HEK293 (cell line): ENCODE results near the gene BTBD2.

ENCODE experiments used
- CTCF ChIA-PET: fragments of 350-600 bp; formaldehyde crosslinking; extraction: SDS; loops from one replicate; lab custom pipeline; 2021; ENCODE audit warnings: antibody characterized with exemption; lab: Yijun Ruan, JAX
- POLR2A ChIA-PET: fragments of 300-600 bp; formaldehyde crosslinking; extraction: SDS; loops from one replicate; lab custom pipeline; 2020; ENCODE audit warnings: antibody characterized with exemption, inconsistent platforms; lab: Yijun Ruan, JAX
- H3K27ac ChIP-seq: fragments of 200-500 bp; sonication (Bioruptor generic); 2 replicates; pipeline ENCODE4 v1.5.1; 2014; ENCODE audit warnings: low read depth, low read length, control low read depth, inconsistent platforms; ENCODE audit errors: extremely low read depth
- H3K36me3 ChIP-seq, 2 experiments: fragments of 200-500 bp in 1 of 2; sonication (Bioruptor generic) in 1 of 2; 1 replicate in 1 of 2; 2 replicates in 1 of 2; pipeline ENCODE4 v1.5.1; 2014 to 2017; ENCODE audit warnings: inconsistent platforms in 2 of 2, low read length in 2 of 2; ENCODE audit not compliant: control insufficient read depth in 2 of 2, insufficient read depth in 1 of 2
- H3K4me1 ChIP-seq: fragments of 200-500 bp; sonication (Bioruptor generic); 2 replicates; pipeline ENCODE4 v1.5.1; 2014; ENCODE audit warnings: mild to moderate bottlenecking, low read length, inconsistent platforms; ENCODE audit not compliant: control insufficient read depth, insufficient read depth
- H3K4me3 ChIP-seq: 2 replicates; pipeline ENCODE4 v1.5.1; 2011; ENCODE audit warnings: low read depth, mild to moderate bottlenecking, control low read depth, low read length, moderate library complexity
- H3K9me3 ChIP-seq: fragments of 200-500 bp; sonication (Bioruptor generic); 2 replicates; pipeline ENCODE4 v1.5.1; 2014; ENCODE audit warnings: low read depth, low read length, inconsistent platforms; ENCODE audit not compliant: control insufficient read depth, insufficient read depth
- IKZF3 ChIP-seq: fragments of 450-650 bp; IDR thresholded peaks from 2 replicates; pipeline ENCODE4 v1.5.0; 2018; ENCODE audit warnings: missing biosample characterization, mild to moderate bottlenecking, missing genetic modification characterization, moderate library complexity
- KLF1 ChIP-seq: fragments of 450-650 bp; formaldehyde crosslinking; IDR thresholded peaks from 2 replicates; pipeline ENCODE4 v1.5.1; 2016; ENCODE audit warnings: missing biosample characterization, missing genetic modification characterization
- KLF8 ChIP-seq: fragments of 450-650 bp; formaldehyde crosslinking; IDR thresholded peaks from 2 replicates; pipeline ENCODE4 v1.5.1; 2016; ENCODE audit warnings: missing biosample characterization, missing genetic modification characterization
- OVOL3 ChIP-seq: fragments of 450-650 bp; formaldehyde crosslinking; IDR thresholded peaks from 2 replicates; pipeline ENCODE4 v1.5.1; 2016; ENCODE audit warnings: missing biosample characterization, missing genetic modification characterization
- SCRT1 ChIP-seq: fragments of 450-650 bp; formaldehyde crosslinking; IDR thresholded peaks from 2 replicates; pipeline ENCODE4 v1.5.1; 2016; ENCODE audit warnings: missing biosample characterization, missing genetic modification characterization, borderline replicate concordance
- SP2 ChIP-seq: fragments of 450-650 bp; formaldehyde crosslinking; IDR thresholded peaks from 2 replicates; pipeline ENCODE4 v1.5.1; 2016; ENCODE audit warnings: missing biosample characterization, missing genetic modification characterization
- ZNF138 ChIP-seq: fragments of 450-650 bp; formaldehyde crosslinking; IDR thresholded peaks from 2 replicates; pipeline ENCODE4 v1.5.1; 2016; ENCODE audit warnings: missing biosample characterization, missing genetic modification characterization, borderline replicate concordance
- ZNF2 ChIP-seq: fragments of 450-650 bp; formaldehyde crosslinking; IDR thresholded peaks from 2 replicates; pipeline ENCODE4 v1.5.1; 2016; ENCODE audit warnings: missing biosample characterization, missing genetic modification characterization
- ZNF394 ChIP-seq: fragments of 450-650 bp; formaldehyde crosslinking; IDR thresholded peaks from 2 replicates; pipeline ENCODE4 v1.5.1; 2016; ENCODE audit warnings: missing biosample characterization, missing genetic modification characterization, mild to moderate bottlenecking, moderate library complexity, borderline replicate concordance
- ZNF416 ChIP-seq: fragments of 450-650 bp; formaldehyde crosslinking; IDR thresholded peaks from 2 replicates; pipeline ENCODE4 v1.5.1; 2016; ENCODE audit warnings: missing biosample characterization, missing genetic modification characterization
- ZNF600 ChIP-seq: fragments of 450-650 bp; formaldehyde crosslinking; IDR thresholded peaks from 2 replicates; pipeline ENCODE4 v1.5.1; 2016; ENCODE audit warnings: missing biosample characterization, missing genetic modification characterization
- ZNF654 ChIP-seq: fragments of 450-650 bp; formaldehyde crosslinking; IDR thresholded peaks from 2 replicates; pipeline ENCODE4 v1.5.1; 2016; ENCODE audit warnings: low read depth, missing biosample characterization, missing genetic modification characterization
- ZNF670 ChIP-seq: fragments of 450-650 bp; formaldehyde crosslinking; IDR thresholded peaks from 2 replicates; pipeline ENCODE4 v1.5.1; 2016; ENCODE audit warnings: missing biosample characterization, missing genetic modification characterization, low read depth
- TF ChIP-seq, protein P1 (sequence below): fragments of 450-650 bp; formaldehyde crosslinking; IDR thresholded peaks from 2 replicates; pipeline ENCODE4 v1.5.1; 2016; ENCODE audit warnings: missing biosample characterization, missing genetic modification characterization
- TF ChIP-seq, protein P2 (sequence below): fragments of 450-650 bp; formaldehyde crosslinking; IDR thresholded peaks from 2 replicates; pipeline ENCODE4 v1.5.1; 2016; ENCODE audit warnings: missing biosample characterization, missing genetic modification characterization
- TF ChIP-seq, protein P3 (sequence below): fragments of 450-650 bp; formaldehyde crosslinking; IDR thresholded peaks from 2 replicates; pipeline ENCODE4 v1.5.1; 2016; ENCODE audit warnings: missing biosample characterization, missing genetic modification characterization
- TF ChIP-seq, protein P4 (sequence below): fragments of 450-650 bp; formaldehyde crosslinking; IDR thresholded peaks from 2 replicates; pipeline ENCODE4 v1.5.1; 2017; ENCODE audit warnings: missing biosample characterization, missing genetic modification characterization
- TF ChIP-seq, protein P5 (sequence below): fragments of 450-650 bp; formaldehyde crosslinking; IDR thresholded peaks from 2 replicates; pipeline ENCODE4 v1.5.1; 2016; ENCODE audit warnings: missing biosample characterization, missing genetic modification characterization
- TF ChIP-seq, protein P6 (sequence below): fragments of 450-650 bp; formaldehyde crosslinking; IDR thresholded peaks from 2 replicates; pipeline ENCODE4 v1.5.1; 2016; ENCODE audit warnings: missing biosample characterization, missing genetic modification characterization

The BTBD2 gene

DNA sequence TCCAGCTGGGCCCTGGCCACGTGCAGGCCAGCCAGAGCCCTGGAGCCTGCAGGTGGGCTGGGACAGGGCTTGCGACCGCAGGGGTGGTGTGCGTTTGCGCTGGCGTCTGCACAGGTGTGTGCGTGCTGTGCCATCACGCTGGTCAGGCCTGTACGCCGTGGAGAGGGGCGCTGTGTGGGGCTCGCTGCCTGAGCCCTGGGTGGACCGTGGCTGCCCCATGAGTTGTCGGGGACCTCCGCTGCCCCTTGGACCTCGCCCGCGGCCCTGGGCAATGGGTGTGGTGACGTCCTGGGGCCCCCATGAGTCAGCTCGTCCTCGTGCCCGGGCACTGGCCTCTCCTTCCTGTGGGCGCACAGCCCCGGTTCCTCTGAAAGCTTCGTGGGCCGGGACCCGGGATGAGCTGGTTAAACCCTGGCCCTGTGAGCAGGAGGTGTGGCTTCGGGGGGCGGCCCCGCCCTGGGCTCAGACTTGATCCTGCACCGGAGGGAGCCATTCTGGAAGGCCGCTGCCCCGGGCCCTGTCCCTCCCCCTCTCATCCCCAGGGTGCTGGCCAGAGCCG is 67.8 kb downstream of the BTBD2 start:
- ChIA-PET POLR2A (interaction anchor here (0.6 kb wide), 1 partner anchor 17 kb away, joined by 4 read pairs; no protein-coding TSS in a partner anchor), CTCF (interaction anchor here (0.7 kb wide), 1 partner anchor 38 kb away, joined by 4 read pairs; no protein-coding TSS in a partner anchor)
- 0 out of 2 replicates have a peak, but pooled peaks have one; percentile 11 for TF ChIP-seq SP2
- TF ChIP-seq, protein P1, sequence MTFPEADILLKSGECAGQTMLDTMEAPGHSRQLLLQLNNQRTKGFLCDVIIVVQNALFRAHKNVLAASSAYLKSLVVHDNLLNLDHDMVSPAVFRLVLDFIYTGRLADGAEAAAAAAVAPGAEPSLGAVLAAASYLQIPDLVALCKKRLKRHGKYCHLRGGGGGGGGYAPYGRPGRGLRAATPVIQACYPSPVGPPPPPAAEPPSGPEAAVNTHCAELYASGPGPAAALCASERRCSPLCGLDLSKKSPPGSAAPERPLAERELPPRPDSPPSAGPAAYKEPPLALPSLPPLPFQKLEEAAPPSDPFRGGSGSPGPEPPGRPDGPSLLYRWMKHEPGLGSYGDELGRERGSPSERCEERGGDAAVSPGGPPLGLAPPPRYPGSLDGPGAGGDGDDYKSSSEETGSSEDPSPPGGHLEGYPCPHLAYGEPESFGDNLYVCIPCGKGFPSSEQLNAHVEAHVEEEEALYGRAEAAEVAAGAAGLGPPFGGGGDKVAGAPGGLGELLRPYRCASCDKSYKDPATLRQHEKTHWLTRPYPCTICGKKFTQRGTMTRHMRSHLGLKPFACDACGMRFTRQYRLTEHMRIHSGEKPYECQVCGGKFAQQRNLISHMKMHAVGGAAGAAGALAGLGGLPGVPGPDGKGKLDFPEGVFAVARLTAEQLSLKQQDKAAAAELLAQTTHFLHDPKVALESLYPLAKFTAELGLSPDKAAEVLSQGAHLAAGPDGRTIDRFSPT (tag by site-specific recombination) = peak; percentile 42; the same call in 1 of the 2 replicates
- no peak for TF ChIP-seq ZNF416 (tag by site-specific recombination)
- TF ChIP-seq KLF1 (tag by site-specific recombination) = peak; percentile 70; the same call in 1 of the 2 replicates
- TF ChIP-seq, protein P2, sequence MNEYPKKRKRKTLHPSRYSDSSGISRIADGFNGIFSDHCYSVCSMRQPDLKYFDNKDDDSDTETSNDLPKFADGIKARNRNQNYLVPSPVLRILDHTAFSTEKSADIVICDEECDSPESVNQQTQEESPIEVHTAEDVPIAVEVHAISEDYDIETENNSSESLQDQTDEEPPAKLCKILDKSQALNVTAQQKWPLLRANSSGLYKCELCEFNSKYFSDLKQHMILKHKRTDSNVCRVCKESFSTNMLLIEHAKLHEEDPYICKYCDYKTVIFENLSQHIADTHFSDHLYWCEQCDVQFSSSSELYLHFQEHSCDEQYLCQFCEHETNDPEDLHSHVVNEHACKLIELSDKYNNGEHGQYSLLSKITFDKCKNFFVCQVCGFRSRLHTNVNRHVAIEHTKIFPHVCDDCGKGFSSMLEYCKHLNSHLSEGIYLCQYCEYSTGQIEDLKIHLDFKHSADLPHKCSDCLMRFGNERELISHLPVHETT (tag by site-specific recombination) = no peak
- Histone ChIP-seq H3K9me3 (no peaks in the 10 kb centered on the region), H3K27ac (no peak overlapping the region), H3K4me3 (no peak overlapping the region), H3K4me1 (no peaks in the 10 kb centered on the region; the same call in 1 of the 2 replicates), H3K36me3 (peaks cover 3 to 31% of the 10 kb centered on the region in 2 experiments; a peak in 2 of 3 replicates)

DNA sequence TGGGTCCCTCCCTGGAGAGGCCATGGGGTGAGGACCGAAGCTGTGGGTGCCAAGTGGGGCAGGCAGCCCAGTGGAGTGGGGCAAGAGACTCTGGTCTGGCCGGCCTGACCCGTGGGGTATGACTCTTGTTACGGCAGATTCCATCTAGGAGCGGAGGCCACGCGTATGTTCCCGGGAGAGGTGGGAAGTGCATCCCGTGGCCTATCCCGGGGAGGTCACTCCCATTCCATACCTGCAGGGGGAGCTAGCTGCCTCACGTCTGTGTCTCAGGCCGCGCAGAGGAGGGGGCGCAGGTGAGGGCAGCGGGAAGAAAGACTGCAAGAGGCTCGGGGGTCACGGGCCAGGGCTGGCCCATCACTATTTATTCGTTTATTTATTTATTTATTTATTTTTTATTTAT is 69.6 kb downstream of the BTBD2 start:
- Histone ChIP-seq H3K27ac (0 out of 2 replicates have a peak overlapping the region, but pooled peaks have one; percentile 41), H3K4me1 (no peaks in the 10 kb centered on the region; the same call in 1 of the 2 replicates), H3K36me3 (peaks cover 3 to 21% of the 10 kb centered on the region in 2 experiments; a peak in 2 of 3 replicates), H3K4me3 (no peak overlapping the region), H3K9me3 (no peaks in the 10 kb centered on the region)
- ChIA-PET POLR2A (interaction anchor here (0.5 to 1.0 kb wide), 4 partner anchors 17 to 688 kb away, joined by 3 to 7 read pairs (median 4); no protein-coding TSS in a partner anchor), CTCF (interaction anchor here (0.5 to 1.5 kb wide), 11 partner anchors 13 to 517 kb away, joined by 3 to 5 read pairs (median 3); no protein-coding TSS in a partner anchor)
- TF ChIP-seq, protein P3, sequence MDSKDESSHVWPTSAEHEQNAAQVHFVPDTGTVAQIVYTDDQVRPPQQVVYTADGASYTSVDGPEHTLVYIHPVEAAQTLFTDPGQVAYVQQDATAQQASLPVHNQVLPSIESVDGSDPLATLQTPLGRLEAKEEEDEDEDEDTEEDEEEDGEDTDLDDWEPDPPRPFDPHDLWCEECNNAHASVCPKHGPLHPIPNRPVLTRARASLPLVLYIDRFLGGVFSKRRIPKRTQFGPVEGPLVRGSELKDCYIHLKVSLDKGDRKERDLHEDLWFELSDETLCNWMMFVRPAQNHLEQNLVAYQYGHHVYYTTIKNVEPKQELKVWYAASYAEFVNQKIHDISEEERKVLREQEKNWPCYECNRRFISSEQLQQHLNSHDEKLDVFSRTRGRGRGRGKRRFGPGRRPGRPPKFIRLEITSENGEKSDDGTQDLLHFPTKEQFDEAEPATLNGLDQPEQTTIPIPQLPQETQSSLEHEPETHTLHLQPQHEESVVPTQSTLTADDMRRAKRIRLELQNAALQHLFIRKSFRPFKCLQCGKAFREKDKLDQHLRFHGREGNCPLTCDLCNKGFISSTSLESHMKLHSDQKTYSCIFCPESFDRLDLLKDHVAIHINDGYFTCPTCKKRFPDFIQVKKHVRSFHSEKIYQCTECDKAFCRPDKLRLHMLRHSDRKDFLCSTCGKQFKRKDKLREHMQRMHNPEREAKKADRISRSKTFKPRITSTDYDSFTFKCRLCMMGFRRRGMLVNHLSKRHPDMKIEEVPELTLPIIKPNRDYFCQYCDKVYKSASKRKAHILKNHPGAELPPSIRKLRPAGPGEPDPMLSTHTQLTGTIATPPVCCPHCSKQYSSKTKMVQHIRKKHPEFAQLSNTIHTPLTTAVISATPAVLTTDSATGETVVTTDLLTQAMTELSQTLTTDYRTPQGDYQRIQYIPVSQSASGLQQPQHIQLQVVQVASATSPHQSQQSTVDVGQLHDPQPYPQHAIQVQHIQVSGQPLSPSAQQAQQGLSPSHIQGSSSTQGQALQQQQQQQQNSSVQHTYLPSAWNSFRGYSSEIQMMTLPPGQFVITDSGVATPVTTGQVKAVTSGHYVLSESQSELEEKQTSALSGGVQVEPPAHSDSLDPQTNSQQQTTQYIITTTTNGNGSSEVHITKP (tag by site-specific recombination) = peak; percentile 45
- no peak for TF ChIP-seq ZNF670 (tag by site-specific recombination)
- TF ChIP-seq ZNF394 (tag by site-specific recombination) = 0 out of 2 replicates have a peak, but pooled peaks have one; percentile 13
- 0 out of 2 replicates have a peak, but pooled peaks have one; percentile 21 for TF ChIP-seq ZNF2
- TF ChIP-seq ZNF600 (tag by site-specific recombination) = peak; percentile 55; the same call in 1 of the 2 replicates
- 0 out of 2 replicates have a peak, but pooled peaks have one; percentile 17 for TF ChIP-seq KLF8
- TF ChIP-seq ZNF654 (tag by site-specific recombination) = peak; percentile 38
- TF ChIP-seq OVOL3 (tag by site-specific recombination) = no peak
- TF ChIP-seq, protein P4, sequence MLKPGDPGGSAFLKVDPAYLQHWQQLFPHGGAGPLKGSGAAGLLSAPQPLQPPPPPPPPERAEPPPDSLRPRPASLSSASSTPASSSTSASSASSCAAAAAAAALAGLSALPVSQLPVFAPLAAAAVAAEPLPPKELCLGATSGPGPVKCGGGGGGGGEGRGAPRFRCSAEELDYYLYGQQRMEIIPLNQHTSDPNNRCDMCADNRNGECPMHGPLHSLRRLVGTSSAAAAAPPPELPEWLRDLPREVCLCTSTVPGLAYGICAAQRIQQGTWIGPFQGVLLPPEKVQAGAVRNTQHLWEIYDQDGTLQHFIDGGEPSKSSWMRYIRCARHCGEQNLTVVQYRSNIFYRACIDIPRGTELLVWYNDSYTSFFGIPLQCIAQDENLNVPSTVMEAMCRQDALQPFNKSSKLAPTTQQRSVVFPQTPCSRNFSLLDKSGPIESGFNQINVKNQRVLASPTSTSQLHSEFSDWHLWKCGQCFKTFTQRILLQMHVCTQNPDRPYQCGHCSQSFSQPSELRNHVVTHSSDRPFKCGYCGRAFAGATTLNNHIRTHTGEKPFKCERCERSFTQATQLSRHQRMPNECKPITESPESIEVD (tag by site-specific recombination) = no peak
- TF ChIP-seq, protein P5, sequence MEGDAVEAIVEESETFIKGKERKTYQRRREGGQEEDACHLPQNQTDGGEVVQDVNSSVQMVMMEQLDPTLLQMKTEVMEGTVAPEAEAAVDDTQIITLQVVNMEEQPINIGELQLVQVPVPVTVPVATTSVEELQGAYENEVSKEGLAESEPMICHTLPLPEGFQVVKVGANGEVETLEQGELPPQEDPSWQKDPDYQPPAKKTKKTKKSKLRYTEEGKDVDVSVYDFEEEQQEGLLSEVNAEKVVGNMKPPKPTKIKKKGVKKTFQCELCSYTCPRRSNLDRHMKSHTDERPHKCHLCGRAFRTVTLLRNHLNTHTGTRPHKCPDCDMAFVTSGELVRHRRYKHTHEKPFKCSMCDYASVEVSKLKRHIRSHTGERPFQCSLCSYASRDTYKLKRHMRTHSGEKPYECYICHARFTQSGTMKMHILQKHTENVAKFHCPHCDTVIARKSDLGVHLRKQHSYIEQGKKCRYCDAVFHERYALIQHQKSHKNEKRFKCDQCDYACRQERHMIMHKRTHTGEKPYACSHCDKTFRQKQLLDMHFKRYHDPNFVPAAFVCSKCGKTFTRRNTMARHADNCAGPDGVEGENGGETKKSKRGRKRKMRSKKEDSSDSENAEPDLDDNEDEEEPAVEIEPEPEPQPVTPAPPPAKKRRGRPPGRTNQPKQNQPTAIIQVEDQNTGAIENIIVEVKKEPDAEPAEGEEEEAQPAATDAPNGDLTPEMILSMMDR (tag by site-specific recombination) = peak; percentile 53
- TF ChIP-seq IKZF3 (tag by site-specific recombination) = peak; percentile 97
- TF ChIP-seq, protein P6, sequence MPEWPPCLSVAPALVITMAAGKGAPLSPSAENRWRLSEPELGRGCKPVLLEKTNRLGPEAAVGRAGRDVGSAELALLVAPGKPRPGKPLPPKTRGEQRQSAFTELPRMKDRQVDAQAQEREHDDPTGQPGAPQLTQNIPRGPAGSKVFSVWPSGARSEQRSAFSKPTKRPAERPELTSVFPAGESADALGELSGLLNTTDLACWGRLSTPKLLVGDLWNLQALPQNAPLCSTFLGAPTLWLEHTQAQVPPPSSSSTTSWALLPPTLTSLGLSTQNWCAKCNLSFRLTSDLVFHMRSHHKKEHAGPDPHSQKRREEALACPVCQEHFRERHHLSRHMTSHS (tag by site-specific recombination) = no peak
- no peak for TF ChIP-seq SCRT1
- TF ChIP-seq ZNF138 (tag by site-specific recombination) = no peak
